Measurements from ENCODE around the gene PCSK2. TPM values are rescaled to one million over a fixed set of nuclear protein-coding genes. Genes with fewer than 3 reads are reported as not detected.
A peak's percentile ranks its signal among the peaks of the same experiment; 100 is the strongest.

Gene PCSK2
- total RNA-seq, 1 donor, result not detected

DNA sequence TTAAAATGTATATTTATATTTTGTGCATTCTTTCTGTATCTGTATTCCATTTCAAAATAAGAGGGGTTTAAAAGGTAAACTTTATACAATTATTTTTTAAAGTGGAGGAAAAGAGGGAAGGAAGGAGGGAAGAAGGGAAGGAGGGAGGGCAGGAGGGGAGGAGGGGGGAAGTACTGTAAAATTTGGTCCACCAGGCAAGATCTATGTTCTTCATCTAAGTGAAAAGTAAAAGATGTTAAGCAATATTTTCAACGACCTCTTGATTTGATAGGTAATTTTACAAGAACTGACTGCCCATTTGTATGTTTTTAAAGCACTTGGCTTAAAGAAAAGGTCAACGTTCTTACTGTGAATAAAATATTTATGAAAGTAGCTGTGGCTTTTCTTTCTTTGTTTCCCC, 29.8 kb upstream of the PCSK2 start:
- TF ChIP-seq, protein P1, sequence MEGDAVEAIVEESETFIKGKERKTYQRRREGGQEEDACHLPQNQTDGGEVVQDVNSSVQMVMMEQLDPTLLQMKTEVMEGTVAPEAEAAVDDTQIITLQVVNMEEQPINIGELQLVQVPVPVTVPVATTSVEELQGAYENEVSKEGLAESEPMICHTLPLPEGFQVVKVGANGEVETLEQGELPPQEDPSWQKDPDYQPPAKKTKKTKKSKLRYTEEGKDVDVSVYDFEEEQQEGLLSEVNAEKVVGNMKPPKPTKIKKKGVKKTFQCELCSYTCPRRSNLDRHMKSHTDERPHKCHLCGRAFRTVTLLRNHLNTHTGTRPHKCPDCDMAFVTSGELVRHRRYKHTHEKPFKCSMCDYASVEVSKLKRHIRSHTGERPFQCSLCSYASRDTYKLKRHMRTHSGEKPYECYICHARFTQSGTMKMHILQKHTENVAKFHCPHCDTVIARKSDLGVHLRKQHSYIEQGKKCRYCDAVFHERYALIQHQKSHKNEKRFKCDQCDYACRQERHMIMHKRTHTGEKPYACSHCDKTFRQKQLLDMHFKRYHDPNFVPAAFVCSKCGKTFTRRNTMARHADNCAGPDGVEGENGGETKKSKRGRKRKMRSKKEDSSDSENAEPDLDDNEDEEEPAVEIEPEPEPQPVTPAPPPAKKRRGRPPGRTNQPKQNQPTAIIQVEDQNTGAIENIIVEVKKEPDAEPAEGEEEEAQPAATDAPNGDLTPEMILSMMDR (IDR thresholded peaks at IDR 0.05; ENCODE audit: extremely low read depth, low read depth, low read length), result no peak
- Histone ChIP-seq H3K27me3 (ENCODE audit: insufficient read depth, low read length) (no peaks in the 10 kb centered on the region), H2AFZ (ENCODE audit: low read length) (no peak overlapping the region), H4K20me1 (ENCODE audit: insufficient read depth, low read length) (no peaks in the 10 kb centered on the region), H3K27ac (ENCODE audit: low read depth, low read length) (no peak overlapping the region), H3K4me3 (ENCODE audit: insufficient read depth, low read length) (no peak overlapping the region), H3K79me2 (ENCODE audit: insufficient read depth, low read length) (no peaks in the 10 kb centered on the region), H3K9me3 (ENCODE audit: low read depth, low read length) (no peaks in the 10 kb centered on the region), H3K4me1 (ENCODE audit: insufficient read depth, low read length) (no peaks in the 10 kb centered on the region), H3K36me3 (ENCODE audit: insufficient read depth, low read length) (no peaks in the 10 kb centered on the region), H3K4me2 (ENCODE audit: insufficient read depth, low read length) (no peak overlapping the region)
- DNase-seq (ENCODE audit: insufficient read length, low spot score, missing footprints), result no peak

- no peak overlapping the region for H2AFZ ChIP-seq (ENCODE audit: low read length)
- no peaks in the 10 kb centered on the region for H4K20me1 ChIP-seq (ENCODE audit: insufficient read depth, low read length)
- H3K36me3 ChIP-seq (ENCODE audit: insufficient read depth, low read length), result no peaks in the 10 kb centered on the region
- H3K27ac ChIP-seq (ENCODE audit: low read depth, low read length), result no peak overlapping the region
- no peak overlapping the region for H3K4me3 ChIP-seq (ENCODE audit: insufficient read depth, low read length)
- no peak overlapping the region for H3K4me2 ChIP-seq (ENCODE audit: insufficient read depth, low read length)
- no peak for DNase-seq (ENCODE audit: insufficient read length, low spot score, missing footprints)
- H3K4me1 ChIP-seq (ENCODE audit: insufficient read depth, low read length), result no peaks in the 10 kb centered on the region
- TF ChIP-seq, protein P1 (IDR thresholded peaks at IDR 0.05; ENCODE audit: extremely low read depth, low read depth, low read length), result no peak
- H3K27me3 ChIP-seq (ENCODE audit: insufficient read depth, low read length), result no peaks in the 10 kb centered on the region
- H3K9me3 ChIP-seq (ENCODE audit: low read depth, low read length), result no peaks in the 10 kb centered on the region
- no peaks in the 10 kb centered on the region for H3K79me2 ChIP-seq (ENCODE audit: insufficient read depth, low read length)
These were observed 24.8 kb upstream of the PCSK2 start for GRCh38 chr20:17202030-17202429.

GRCh38 chr20:17202673-17203072, 24.2 kb upstream of the PCSK2 start:
- H3K79me2 ChIP-seq (ENCODE audit: insufficient read depth, low read length), result no peaks in the 10 kb centered on the region
- no peaks in the 10 kb centered on the region for H3K36me3 ChIP-seq (ENCODE audit: insufficient read depth, low read length)
- H3K9me3 ChIP-seq (ENCODE audit: low read depth, low read length), result no peaks in the 10 kb centered on the region
- no peaks in the 10 kb centered on the region for H3K27me3 ChIP-seq (ENCODE audit: insufficient read depth, low read length)
- no peak overlapping the region for H3K4me2 ChIP-seq (ENCODE audit: insufficient read depth, low read length)
- H2AFZ ChIP-seq (ENCODE audit: low read length), result no peak overlapping the region
- H3K4me1 ChIP-seq (ENCODE audit: insufficient read depth, low read length), result no peaks in the 10 kb centered on the region
- TF ChIP-seq, protein P1 (IDR thresholded peaks at IDR 0.05; ENCODE audit: extremely low read depth, low read depth, low read length), result no peak
- no peaks in the 10 kb centered on the region for H4K20me1 ChIP-seq (ENCODE audit: insufficient read depth, low read length)
- H3K4me3 ChIP-seq (ENCODE audit: insufficient read depth, low read length), result no peak overlapping the region
- no peak for DNase-seq (ENCODE audit: insufficient read length, low spot score, missing footprints)
- H3K27ac ChIP-seq (ENCODE audit: low read depth, low read length), result no peak overlapping the region

DNA sequence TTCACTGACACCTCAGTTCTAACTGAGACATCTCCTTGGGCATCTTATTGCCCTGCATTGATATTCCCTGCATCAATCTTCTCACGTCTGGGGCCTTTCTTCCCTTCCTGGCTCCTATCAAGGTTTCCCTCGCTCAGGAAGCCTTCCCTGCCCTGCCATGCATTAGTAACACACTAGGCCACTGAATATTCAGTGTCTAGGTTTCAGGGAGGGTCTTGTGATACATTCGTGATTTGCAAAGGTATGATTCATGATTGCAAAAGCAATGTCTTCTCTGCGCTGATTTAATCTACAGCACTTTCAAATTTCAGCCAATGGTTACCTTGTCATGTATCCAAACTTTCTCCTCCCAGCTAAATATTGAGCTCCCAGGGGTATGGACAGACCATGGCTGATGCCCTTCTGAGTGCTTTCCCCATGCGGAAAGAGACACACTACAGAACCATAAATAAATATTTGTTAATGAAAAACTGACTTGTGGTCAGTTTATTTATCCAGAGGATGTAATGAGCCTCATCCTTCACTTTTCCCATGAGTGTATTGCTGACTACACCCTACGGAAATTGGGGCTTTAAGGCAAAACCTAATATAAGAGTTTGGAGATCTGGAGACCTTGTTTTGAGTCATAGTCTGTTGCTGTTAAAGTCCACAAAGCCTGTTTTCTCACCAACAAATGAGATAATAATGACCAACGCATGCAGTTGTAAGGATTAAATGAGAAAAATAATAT, 21.6 kb upstream of the PCSK2 start:
- Histone ChIP-seq H3K79me2 (ENCODE audit: insufficient read depth, low read length) (no peaks in the 10 kb centered on the region), H4K20me1 (ENCODE audit: insufficient read depth, low read length) (no peaks in the 10 kb centered on the region), H3K9me3 (ENCODE audit: low read depth, low read length) (no peaks in the 10 kb centered on the region), H2AFZ (ENCODE audit: low read length) (no peak overlapping the region), H3K27ac (ENCODE audit: low read depth, low read length) (no peak overlapping the region), H3K36me3 (ENCODE audit: insufficient read depth, low read length) (no peaks in the 10 kb centered on the region), H3K4me1 (ENCODE audit: insufficient read depth, low read length) (no peaks in the 10 kb centered on the region), H3K27me3 (ENCODE audit: insufficient read depth, low read length) (no peaks in the 10 kb centered on the region), H3K4me3 (ENCODE audit: insufficient read depth, low read length) (no peak overlapping the region), H3K4me2 (ENCODE audit: insufficient read depth, low read length) (no peak overlapping the region)
- DNase-seq (ENCODE audit: insufficient read length, low spot score, missing footprints), result peak; percentile 66
- TF ChIP-seq, protein P1 (IDR thresholded peaks at IDR 0.05; ENCODE audit: extremely low read depth, low read depth, low read length), result no peak

All from osteoblast (primary cell).